GM18511 (cell line): Measurements from ENCODE around the gene RNF121.

Experiments
- ATAC-seq: cut with Tn5 transposase; IDR thresholded peaks from one replicate; pipeline ENCODE4 v1.9.1; 2021; ENCODE audit warnings: mild to moderate bottlenecking, moderate library complexity; ENCODE audit not compliant: unreplicated experiment

RNF121 gene

DNA sequence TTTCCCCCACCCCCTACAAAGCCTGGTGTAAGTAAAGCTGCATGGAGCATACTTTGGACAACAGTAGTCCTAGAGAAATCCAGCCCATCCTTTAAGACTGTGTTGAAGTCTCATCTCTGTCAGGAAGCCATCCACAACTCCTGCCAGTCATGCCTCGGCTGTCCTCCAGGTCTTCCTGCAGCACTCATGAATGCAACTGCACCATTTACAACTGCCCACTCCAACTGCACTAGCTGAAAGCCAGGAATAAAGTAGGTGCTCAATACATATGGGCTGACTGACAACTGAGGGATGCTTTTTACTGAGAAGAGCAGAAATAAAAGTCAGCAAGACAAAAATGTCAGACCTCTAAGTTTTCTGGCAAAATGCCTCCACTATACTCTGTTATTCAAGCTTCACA is 97.2 kb downstream of the RNF121 start:
- ATAC-seq = no peak

DNA sequence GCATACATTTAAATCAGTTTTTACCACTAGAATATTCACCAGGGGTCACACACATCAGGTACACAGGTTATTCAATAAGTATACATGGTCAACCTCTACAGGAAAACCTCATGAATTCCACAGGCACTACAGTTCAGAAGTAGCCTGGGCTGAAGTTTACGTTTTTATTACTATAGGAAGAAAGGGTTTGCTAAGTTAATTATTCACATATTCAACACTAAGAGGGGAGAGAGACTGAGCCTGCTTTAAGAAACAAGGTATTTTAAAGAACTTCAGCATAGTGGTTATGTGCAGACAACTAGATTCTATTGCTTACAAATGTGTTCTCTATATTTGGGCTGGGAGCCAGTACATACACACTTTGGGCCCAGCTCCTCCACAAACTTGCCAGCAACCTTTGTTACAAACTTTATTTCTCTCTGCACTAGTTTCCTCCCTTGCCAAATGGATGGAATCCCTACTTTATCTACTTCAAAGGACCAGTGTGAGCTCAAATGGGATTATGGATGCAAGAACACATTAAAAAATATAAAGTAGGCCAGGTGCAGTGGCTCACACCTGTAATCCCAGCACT is 101.7 kb downstream of the RNF121 start:
- ATAC-seq = no peak

DNA sequence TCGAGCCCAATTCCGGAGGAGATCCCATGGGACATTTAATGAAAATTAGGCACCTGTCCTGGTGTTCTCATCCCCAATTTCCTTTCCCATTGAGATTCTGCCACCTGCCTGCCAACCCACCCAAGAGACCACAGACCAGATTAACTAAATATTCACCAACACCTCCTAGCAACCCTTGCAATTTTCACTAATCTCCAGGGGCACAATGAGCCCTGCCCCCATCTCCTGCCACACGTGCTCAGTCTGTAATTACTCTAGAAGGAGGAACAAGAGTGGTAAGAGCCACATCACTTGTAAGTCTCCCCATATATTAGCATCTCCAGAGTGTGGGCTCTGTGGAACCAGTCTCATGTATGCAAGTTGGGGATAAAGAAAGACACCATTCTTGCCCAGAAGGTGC is 107.8 kb downstream of the RNF121 start:
- no peak for ATAC-seq

DNA sequence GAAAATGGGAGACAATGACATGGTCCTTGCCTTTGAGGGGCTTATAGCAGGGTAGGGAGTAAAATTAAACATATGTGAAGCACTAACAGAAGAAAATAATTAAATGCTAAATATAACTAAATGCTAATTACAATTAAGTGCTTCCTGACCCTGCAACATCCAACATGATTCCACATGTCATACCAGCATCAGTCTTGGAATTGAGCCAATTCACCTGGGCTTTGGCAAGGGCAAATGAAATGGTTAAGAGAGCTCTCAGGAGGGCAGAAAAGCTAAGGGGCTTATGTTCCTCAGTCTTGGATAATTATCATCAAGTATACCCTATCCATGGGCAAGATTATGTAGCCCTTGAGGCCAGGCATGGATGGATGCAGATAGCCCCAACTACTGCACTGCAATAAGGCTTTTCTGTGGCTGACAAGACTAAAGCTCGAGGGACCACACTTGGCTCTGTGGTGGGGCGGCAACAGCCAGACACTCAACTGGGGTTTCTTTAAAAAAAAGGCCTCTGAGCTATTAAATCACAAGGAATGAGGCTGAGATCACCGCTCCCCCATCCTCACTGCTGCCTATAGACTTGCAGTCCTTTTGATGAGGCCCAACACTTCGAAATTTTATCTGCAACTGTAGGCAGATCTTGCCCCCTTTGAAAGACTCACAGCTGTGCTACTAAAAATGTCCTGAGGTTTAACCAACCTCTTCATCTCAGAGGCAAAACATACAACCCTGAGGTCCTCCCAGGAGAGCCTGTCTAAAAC is 108.9 kb downstream of the RNF121 start:
- ATAC-seq = no peak

DNA sequence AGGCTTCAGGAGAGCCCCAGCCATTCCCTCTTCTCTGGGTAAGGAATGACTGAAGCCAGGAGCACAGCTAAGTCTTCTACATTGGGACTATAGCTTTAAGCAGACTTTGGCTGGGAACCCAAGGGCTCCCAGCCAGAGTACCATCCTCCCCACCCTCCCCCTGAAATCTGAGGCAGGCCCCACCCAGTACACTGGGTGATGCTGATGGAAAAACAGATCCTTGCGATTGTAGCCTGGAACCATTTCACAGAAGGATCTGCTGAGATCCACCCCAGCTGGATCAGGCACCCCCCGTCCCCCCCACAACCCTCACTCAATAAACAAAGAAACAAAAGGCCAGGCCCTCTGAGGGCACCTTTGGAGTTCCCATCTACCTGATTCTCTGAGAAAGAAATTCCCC is 109.6 kb downstream of the RNF121 start:
- no peak for ATAC-seq

DNA sequence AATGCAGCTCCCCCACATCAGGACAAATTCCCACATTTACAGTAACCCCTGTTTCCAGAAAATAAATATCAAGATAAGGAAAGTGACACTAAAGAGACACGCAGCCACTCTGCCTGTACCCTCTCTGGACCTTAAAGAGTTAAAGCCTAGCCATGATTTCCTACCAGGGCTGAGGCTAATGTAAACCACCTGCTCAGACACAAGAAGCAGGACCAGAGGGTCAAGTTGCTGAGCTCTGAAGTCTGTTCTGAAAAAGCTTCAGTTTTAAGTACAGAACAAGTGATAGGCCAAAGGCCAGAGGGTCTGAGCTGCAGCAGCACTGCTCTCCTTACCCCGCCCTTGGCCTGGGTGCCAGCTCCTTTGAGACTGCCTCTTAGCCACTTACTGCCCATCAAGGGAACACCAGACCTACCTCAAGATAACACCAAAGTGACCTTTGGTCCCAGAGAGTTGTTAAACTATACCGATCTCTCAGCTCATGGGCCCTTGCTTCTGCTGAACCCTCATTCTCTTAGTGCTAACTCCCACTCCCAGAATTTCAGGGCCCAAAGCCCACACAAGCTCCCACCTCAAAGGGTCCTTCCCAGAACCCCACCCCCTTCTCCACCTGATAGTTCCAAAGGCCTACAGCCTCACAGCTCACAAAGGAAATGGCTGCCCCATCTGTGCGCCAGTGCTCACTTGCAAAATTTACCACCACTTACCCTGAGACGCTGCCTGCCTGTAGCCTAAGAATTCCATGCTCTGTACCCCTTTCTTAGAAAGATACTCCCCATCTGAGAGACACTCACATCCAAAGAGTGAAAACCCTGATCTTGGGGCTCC is 110.4 kb downstream of the RNF121 start:
- ATAC-seq = no peak

DNA sequence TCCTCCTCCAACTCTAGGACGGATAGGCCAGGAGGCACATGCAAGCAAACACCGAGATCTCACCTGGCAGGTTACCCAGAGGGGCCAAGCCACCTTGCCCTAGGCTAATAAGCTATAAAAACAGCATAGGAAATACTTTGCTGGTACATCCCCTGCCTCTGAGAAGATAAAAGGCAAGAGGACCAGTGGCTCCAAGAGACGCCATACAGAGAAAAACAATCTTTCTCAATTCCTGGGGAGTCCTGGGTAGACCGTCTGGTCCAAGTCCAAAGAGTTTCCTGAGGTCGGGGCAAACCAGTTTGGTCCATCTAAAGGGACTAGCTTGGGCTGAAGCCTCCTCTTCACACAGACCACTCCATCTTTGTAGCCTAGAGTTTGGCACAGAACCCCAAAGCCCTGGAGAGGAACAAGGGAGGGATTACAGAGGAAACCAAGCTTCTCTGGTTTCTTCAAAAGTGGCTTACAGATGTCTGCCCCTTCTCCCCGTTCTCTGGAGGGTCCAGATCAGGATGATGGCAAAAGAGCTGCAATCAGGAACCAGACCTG is 111.1 kb downstream of the RNF121 start:
- ATAC-seq = no peak

DNA sequence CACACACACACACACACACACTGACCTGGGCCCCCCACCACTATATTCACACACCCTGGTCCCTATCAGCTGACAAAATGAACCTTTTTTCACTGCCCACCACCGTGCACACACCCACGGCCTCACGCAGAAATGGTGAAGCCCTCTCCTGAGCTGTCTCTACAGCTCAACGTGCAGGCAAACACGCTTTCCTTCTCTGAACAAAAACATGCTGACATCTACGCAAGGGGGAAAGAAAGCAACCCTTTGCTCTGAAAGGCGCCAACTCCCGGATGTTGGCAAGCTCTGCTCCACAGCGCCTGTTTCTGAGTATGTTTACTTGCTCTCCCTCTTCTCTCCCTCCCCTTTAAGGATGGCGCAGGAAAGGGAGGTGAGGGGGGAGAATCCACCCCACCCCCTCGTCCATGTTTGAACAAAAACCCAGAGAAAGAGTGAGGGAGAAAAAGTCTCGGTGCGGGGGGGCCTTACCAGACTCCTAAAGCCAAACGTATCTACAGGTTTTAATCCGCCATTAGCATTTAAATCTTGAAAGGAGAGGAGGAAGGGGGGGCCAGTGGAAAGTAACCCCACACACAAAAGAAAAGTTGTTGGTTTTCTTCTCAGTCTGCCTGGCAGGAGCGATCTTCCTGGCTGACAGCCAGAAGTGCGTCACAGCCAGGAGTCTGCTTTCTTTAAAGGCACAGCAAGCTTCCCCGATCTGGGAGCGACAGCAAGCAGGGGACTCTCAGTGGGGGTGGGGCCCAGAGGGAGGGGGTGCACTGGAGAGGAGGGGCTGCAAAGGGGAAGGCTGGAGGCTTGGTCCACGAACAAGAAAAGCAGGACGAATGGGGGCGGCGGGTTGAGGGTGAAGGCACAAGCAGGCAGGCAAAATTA is 111.9 kb downstream of the RNF121 start:
- no peak for ATAC-seq

DNA sequence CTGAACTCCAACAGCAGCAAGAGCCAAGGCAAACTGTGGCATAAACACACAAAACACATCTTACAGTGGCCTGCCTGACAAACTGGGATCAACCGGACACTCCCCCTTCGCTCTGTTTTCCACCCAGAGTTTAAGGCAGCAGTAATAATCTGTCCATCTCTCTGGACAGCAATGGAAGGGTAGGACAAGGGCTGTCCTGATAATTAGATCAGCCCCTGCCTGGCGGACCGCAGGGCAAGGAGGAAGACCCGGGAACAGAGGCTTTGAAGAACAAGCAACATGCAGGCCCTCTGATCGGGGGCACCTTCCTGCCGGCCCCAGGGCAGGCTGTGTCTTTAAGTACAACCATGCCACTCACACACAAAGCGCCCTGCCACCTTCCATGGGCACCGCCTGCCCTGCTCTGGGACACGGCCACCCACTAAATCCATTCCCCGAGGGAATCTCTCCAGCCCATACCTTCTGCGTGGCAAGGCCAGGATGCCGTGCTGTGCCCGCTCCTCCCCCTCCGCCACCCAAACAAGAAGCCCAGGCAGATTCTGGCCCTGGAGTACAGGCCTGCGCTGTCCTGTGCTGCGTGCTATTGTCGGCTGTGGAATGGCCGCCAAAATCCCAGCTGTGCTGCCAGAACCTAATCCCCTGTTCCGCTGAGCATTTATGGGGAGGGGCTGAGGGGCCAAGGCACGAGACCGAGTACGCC is 112.7 kb downstream of the RNF121 start:
- ATAC-seq = no peak

DNA sequence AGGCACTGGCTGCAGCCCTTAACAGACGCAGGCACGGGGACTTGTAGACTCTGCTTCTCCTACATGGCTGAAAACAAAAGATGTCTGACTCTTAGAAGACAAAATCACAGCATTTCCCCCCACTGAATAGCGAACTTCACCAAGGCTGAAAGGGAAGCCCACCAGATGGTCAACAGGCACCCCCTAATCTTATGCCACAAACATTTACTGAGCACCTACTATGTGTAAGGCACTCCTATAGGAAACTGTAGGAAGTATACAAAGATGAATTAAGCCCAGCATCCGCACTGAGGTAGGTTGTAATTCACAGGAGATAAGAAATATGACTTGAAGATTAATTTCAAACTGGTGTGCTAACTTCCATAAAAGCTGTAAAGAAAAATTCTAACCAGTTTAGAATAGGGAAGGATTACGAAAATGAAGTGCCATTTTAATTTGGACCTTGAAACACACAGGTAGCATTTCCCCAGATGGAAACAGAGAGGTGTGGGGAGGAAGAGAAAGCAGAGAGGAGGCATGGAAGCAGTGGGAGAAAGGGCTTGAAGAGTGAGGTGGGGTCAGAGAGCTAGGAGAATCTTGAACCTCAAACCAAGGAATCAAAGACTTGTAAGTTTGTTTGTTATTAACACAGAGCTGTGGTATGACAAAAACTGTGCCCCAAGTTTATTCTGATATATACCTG is 113.4 kb downstream of the RNF121 start:
- no peak for ATAC-seq

DNA sequence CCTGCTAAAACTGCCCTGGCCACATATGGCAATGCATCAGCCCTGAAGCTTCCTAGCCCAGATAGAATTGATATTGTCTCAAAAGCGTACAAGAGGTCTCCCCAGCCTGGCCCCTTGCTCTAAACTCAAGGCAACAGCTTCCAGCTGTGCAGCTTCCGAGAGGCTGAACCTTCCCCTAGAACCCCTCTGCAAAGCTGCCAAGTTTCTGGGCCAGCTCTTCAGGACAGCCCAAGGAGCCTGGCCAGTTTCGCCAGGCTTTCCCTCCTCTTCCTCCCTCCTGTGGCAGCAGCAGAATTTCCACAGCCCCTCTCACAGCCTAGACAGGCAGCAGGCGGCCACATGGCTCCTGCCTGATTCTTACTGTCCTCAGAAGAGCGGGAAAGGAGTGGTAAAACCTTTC is 117.0 kb downstream of the RNF121 start:
- ATAC-seq = no peak
